CD4-positive, alpha-beta T cell treated with Interleukin-15 for 1 hour (primary cell): Measurements from ENCODE around the gene ABCA7.

Source experiments
- DNase-seq: peaks from one replicate; pipeline ENCODE4 v3.0.0-alpha.2; 2020

The ABCA7 gene

DNA sequence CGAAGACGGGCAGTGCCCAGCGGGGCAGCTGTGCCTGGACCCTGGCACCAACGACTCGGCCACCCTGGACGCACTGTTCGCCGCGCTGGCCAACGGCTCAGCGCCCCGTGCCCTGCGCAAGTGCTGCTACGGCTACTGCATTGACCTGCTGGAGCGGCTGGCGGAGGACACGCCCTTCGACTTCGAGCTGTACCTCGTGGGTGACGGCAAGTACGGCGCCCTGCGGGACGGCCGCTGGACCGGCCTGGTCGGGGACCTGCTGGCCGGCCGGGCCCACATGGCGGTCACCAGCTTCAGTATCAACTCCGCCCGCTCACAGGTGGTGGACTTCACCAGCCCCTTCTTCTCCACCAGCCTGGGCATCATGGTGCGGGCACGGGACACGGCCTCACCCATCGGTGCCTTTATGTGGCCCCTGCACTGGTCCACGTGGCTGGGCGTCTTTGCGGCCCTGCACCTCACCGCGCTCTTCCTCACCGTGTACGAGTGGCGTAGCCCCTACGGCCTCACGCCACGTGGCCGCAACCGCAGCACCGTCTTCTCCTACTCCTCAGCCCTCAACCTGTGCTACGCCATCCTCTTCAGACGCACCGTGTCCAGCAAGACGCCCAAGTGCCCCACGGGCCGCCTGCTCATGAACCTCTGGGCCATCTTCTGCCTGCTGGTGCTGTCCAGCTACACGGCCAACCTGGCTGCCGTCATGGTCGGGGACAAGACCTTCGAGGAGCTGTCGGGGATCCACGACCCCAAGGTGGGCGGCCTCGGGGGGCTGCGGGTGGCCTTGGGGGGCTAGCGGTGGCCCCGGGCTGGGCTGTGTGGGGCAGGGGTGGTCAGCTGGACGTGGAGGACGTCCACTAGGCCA lies 34.9 kb upstream of the ABCA7 start:
- DNase-seq: no peak

DNA sequence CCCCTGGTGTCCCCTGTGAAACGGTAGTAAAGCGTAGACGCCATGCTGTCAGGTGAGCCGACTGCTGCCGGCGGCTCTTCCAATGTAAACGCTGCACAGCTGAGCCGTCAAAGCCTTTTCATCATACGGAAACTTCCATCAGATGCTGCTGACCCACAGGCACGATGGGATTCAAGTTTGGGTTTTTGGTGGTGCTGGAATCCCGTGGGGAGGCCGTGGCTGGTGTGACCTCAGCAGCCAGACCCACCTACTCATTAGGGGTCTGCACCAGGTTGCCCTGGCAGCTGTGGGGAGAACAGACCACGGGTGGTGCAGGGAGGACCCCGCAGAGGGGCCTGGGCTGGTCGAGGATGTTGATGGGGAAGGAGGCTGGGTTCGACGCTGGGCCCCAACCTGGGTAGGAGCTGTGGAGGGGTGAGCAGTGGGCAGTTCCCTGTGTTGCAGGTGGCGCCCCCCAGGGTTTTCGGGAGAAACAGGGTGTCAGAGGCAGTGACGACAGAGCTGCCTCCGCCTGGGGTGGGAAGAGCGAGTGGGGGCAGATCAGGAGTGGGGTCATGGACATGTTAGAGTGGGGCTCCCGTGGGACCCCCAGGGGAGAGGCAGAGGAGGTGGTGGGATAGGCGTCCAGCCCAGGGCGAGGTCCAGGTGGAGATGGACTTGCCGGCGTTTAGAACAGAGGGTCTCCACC lies 33.1 kb upstream of the ABCA7 start:
- no peak for DNase-seq

DNA sequence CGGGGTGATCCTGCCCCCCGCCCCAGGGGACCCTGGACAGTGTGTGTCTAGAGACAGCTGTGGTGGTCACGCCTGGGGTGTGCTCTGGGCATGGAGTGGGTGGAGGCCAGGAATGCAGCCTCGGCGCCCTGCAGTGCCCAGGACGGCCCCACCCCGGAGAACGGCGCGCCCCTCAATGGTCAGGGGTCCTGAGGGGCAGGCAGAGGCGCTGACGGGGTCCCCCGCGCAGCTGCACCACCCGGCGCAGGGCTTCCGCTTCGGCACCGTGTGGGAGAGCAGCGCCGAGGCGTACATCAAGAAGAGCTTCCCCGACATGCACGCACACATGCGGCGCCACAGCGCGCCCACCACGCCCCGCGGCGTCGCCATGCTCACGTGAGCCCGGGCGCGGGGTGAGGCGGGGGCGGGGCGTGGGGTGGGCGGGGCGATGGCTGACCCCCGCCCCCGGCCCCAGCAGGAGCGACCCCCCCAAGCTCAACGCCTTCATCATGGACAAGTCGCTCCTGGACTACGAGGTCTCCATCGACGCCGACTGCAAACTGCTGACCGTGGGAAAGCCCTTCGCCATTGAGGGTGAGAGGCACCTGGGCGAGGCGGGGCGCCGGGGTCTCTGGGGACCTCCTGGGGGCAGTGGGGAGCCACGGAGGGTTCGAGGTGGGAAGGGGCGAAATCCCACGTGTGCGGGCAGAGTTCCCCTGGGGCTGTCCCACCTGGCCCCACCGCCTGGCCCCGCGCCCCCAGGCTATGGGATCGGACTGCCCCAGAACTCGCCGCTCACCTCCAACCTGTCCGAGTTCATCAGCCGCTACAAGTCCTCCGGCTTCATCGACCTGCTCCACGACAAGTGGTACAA lies 32.3 kb upstream of the ABCA7 start:
- DNase-seq: no peak

DNA sequence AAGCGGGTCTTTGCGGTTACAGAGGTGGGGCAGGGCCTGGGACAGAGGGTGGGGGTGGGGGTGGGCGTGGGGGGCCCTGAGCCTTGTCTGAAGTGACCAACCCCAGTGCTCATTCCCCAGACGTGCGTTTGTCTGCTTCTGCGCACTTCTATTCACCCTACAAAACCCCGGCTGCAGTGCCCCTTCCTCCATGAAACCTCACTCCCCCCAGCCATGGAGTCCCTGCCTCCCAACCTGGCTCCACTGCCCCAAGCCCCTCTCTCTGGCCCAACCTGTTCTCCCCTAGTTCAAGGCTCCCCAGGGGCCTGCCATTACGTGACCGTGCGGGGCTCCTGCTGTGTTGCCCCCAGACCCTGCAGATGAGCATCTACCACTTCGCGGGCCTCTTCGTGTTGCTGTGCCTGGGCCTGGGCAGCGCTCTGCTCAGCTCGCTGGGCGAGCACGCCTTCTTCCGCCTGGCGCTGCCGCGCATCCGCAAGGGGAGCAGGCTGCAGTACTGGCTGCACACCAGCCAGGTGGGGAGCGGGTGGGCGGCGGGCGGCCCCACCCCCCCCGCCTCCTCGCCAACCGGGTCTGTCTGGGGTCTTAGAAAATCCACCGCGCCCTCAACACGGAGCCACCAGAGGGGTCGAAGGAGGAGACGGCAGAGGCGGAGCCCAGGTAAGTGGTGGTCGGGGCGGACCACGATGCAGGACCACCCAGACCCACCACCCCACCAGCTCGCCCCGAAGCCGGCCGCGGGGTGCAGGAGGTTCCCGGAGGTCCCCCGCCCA lies 31.5 kb upstream of the ABCA7 start:
- DNase-seq: no peak

DNA sequence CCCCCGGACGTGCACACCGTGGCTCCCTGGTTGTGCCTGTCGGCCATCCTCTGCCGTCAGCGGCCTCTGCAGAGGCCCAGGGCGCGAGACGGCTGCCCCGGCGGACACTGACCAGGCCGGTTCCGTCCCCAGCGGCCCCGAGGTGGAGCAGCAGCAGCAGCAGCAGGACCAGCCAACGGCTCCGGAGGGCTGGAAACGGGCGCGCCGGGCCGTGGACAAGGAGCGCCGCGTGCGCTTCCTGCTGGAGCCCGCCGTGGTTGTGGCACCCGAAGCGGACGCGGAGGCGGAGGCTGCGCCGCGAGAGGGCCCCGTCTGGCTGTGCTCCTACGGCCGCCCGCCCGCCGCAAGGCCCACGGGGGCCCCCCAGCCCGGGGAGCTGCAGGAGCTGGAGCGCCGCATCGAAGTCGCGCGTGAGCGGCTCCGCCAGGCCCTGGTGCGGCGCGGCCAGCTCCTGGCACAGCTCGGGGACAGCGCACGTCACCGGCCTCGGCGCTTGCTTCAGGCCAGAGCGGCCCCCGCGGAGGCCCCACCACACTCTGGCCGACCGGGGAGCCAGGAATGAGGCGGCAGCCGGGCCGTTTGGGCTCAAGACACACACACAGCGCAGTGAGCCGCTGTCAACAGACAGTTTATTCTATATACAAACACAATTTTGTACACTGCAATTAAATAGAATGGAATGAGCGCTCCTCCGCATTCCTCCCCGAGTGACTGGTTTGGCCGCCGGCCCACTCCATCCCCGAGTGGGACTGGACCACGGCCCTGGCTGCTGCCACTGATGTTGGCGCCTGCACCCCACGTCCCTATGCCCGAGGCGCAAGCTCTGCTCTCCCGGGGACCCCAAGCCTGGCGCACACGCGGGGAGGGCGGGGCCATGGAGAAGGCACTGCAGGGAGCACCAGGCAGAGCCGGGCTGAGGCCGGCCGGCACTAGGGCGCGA lies 30.6 kb upstream of the ABCA7 start:
- no peak for DNase-seq

DNA sequence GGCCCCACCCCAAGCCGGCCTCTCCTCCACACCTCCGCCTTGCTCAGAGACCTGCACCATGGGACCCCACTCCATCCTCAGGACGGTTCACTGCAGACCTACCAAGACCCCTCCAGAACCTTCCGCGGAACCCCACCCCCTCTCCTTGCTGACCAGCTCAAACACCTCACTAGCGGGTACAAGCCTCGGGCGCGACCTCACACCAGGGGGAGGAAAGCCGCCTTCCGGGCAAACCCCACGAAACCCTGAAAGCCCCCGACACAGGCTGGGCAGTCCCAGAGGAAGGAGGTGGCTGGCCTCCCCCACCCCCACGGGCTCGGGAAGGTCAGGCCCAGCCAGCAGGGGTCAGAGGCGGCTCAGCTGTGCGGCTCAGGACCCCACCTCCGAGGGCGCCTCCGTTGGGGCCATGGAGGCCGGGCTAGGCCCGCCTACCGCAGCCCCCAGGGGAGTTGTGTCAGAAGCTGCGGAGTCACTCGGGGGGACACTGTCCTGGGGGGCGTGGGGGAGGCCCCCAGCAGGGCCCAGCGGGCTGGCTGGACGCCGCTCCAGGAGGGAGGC lies 29.8 kb upstream of the ABCA7 start:
- no peak for DNase-seq

DNA sequence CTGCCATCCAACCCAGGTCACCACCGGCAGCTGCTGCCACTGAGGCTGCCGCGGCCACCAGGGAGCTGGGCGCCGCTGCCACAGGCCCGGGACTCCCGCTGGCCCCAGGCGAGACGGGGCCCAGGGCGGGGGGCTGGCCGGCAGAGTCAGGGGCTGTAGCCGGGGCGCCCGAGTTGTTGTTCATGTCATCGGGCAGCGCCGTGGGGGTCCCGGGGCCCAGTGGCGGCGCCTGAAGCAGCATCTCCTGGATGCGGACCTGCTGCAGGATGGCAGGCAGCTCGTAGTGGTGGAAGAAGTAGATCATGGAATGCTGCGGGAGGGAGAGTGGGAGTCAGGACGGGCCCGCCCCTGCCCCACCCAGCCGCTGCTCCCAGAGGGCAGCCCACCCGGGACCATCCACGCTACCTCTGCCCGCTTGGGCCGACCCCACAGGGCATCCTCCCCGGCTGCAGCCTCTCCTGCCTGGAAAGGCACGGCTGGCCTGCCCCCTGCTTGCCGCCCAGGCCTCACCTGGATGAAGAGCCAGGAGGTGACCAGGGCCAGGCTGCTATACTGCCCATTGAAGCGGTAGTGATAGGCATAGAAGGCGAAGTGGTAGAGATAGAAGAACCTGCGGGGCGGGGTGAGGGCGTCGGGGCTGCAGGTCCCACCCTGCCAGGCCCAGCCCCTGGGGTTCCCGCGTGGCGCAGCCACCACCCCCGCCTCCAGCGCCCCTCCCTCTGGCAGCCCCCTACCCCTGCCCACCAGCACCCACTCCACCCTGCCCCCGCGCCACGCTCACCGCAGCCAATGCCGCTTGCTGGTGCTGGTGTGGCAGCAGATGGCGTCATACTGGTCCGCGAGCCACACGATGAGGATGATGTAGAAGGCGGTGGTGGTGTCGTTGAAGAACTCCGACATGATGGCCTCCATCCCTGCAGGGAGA lies 29.1 kb upstream of the ABCA7 start:
- DNase-seq: no peak

DNA sequence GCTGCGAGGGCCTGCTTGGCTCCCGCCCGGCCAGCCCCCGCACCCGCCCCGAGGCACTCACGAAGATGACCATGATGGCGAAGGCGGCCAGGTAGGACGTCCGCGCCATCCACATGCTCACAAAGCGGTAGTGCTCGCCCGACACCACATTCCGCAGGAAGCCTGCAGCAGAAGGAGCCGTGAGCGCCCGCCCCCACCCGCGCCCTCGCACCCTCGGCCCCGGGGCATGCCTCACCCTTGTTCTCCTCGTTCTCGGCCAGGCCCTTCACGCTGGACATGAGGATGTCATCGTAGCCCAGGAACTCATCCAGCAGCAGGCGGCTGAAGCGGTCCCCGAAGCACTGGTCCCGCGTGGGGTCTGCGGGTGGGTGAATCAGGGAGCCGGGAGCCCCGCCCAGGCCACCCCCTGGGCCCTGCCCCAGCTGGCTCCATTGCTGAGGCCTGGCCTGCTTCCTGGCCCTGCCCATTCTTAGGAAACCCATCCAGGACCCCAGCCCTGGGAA lies 28.0 kb upstream of the ABCA7 start:
- no peak for DNase-seq

DNA sequence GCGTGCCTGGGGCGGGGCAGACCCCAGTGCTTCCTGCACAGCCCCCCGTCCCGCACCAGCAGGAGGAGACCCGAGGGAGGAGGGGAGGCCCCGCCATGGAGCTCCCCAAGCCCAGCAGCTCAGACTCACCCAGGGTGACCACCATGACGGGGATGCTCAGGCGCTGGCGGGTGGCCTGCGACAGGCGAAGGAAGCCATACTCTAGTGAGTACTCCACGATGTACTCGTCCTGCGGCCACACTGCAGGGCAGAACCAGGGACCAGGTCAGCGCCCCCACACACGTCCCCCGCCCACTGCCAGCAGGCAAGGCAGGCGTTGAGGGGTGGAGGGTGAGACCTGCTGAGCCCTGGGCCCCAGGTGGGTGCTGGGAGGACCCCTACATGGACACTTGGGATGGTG lies 27.6 kb upstream of the ABCA7 start:
- DNase-seq: no peak

DNA sequence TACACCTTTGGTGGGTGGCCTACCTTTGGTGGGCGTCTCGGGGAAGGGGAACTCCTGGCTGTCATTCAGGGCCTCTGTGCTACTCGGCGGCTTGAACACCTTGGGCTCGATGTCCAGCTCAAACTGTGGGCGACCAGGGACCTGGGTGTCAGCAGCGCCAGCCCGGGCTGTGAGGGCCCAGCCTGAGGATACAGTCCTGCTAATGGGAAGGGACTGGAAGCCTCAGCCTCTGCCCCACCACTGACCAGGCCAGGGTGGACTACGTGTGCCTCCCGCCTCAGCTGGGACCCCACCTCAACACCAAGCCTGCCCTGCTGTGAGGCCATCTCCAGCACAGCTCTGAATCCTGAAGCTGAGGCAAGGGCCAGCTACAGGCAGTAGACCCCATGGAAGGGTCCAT lies 26.7 kb upstream of the ABCA7 start:
- DNase-seq: no peak

DNA sequence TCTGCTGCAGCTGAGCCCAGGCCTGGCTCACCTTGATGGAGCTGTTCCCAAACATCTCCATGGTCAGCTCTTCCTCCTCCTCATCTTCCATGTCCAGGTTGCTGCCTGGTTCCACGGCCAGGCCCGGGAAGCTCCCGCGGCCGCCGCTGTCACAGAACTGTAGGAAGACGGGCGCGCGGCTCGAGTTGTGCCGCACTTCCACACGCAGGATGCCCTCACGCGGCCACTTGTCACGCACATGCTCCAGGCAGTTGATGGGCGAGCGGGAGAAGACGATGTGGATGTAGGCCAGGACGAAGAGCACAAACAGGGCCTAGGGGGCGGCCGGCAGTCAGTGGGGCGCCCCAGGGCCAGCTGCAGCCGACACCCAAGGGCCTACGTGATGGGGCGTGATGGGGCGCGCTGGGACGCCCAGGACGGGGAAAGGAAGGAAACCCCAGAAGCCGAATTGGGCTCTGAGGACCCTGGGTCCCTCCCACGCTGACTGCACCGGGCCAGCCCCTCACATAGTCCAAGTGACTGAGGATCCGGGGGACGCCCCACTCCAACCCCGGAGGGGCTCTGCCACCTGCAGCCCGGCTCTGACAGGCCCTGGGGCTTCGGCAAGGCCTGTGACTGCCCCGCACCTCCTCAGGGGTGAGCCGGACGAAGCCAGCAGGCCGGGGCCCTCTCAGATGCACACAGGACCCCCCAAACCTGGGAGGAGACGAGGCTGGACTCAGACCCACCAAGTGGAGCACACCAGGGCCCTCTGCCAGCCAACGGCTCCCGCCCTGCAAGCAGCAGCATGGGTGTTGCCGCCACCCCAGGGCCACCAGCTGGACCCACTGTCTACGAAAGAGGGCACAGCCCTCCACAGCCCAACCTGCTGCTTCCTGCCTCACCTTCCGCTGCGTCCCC lies 25.5 kb upstream of the ABCA7 start:
- no peak for DNase-seq

DNA sequence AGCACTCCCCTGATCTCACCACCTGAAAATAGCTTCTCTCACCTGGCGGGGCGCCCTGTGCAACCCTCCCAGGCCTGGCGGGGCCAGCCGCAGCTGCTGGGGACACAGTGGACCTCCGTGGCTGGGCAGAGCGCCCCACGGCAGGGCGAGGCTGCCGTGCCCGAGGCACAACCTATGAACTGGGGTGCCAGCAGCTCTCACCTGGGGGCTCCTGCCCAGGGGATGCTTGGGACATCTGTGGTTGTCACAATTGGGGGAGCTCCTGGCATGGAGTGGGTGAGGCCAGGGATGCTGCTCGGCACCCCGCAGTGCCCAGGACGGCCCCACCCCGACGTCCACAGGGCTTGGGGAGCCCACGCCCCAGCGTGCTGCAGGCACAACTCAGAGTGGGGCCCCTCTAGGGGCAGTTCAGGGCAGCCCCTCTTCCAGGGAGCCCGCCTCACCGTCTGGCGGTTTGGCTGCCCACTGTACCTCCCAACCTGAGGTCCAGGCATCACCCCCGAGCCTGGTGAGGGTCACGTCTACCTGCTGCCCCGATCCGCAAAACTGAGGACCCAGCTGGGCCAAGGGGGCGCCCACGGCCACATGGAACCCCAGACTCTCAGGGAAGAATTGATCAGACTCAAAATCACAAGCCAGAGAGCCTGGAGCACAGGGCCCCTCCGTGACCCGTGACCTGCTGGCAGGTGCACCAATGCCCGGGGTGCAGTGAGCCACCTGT lies 24.7 kb upstream of the ABCA7 start:
- DNase-seq: no peak

DNA sequence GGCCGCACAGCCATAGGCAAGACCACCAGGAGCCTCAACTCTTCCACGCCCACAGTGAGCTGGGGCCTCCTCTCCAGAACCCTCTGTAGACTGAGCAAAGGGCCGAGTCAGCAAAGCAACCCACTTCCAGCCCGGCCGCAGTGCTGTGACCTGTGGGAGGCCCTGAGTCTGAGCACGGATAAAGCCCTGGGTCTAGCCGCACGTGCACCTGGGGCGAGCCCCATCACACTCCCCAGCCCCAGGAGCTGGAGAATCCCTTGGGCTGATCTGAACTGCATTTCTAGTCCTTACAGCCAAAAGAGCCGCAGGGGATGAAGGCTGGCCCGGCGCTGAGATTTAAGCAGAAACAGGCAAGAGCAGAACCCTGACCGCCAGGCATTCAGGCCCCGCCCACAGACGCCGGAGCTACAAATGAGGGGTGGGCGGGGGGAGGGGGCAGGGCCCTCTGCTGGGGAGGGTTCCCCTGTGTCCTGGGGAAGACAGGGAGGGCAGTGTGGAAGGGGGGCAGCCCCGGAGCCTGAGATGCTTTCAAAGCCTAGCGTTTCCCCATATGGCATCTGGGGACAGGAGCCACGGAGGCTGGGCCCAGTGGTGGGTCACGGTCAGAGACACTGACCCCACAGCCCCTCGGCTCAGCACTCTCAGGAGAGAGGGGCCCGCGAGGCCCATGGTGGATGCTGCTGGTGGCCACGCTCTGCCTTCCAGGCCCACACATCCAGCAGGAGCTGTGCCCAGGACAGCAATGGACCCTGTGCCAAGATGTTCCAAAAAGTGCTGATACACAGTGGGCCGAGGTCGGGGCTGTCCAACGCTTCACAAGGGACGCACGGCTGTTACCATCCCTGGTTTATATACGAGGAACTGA lies 23.9 kb upstream of the ABCA7 start:
- no peak for DNase-seq

DNA sequence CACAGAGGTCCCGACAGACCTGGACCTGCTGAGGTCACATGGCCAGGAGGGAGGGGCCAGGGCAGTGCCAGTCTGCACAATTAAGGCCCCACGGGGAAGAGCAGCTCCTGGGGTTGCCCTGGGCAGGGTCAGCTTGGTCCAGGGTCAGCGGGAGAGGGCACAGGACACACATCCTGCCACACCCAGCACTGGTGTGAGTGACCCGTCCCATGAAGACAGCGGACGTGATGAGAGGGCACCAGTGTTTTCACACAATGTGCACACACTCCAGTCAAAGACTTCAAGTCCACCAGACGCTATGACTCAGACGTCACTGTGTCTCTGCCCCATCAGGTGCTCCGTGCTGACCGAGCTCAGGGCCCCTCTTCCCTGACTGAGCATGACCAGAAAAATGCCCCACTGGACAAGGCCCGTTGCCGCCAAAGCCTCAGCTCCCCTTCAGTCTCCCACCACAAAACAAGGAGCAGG lies 23.2 kb upstream of the ABCA7 start:
- no peak for DNase-seq

DNA sequence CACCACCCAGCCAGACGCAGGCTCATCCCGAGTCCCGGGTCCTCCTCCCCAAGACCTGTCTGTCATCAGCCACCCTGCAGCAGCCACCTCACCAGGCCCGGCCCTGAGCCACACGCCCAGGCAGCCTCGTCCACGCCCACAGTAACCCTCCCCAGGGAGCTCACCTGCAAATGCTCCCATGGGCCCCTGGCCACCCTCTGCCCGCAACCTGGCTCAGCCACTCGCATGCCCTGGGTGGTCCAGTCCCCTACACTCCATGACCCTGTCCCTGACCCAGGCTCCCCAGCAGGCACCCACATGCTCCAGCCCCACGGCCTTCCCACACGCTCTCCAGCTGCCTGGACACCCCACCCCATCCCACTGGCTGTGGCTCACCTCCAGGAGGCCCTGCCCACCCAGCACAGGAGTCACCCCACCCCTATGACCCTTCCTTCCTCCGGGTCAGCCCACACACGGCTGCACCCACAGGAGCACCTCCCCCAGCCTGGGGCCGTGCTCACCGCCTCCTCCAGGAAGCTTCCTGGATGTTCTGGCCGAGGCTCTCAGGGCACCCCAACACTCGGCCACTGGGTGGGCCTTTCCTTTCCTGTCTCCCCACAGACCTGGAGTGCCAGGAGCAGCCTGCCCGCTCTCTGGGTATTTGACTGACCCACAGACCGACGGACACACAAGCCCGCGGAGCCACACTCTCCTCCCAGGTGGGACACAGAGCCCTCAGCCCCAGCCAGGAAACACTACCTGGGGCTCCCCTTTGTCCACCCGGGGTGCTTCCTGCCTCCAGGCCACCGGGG lies 22.6 kb upstream of the ABCA7 start:
- no peak for DNase-seq

DNA sequence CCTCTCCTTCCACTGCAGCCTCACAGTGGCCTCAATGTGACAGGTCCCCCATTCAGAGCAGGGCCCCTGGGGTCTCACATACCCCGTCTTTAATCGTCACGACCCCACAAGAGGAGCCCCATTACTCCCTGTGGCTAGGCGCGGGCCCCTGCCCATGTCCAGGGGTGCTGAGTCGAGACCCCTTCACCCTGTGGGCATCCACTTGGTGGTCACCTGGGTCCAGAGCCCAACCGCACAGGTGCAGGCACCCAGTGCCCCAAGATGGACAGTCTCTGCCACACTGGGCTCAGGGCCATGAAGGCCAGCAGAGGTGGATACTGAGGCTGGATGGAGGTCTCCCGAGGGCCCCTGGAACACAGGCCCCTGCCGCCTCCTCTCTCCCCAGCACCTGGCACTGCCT lies 22.0 kb upstream of the ABCA7 start:
- DNase-seq: no peak
